Measurements from ENCODE around the gene TP53TG5. TPM values are rescaled to one million over a fixed set of nuclear protein-coding genes. Genes with fewer than 3 reads are reported as not detected.

The TP53TG5 gene
- total RNA-seq, 1 donor, result 0.09 TPM

- DNase-seq (ENCODE audit: low read depth), result no peak
- TF ChIP-seq CTCF (IDR thresholded peaks at IDR 0.05; ENCODE audit: insufficient read depth, low read length), result no peak
- H3K4me3 ChIP-seq (ENCODE audit: low read depth, low read length), result peak overlapping the region; percentile 87
Measured at GRCh38 chr20:45347297-45347935, 30.7 kb downstream of the TP53TG5 start.

GRCh38 chr20:45346851-45347250, 31.3 kb downstream of the TP53TG5 start:
- TF ChIP-seq CTCF (IDR thresholded peaks at IDR 0.05; ENCODE audit: insufficient read depth, low read length), result no peak
- DNase-seq (ENCODE audit: low read depth), result no peak
- peak overlapping the region; percentile 87 for H3K4me3 ChIP-seq (ENCODE audit: low read depth, low read length)

- peak overlapping the region; percentile 87 for H3K4me3 ChIP-seq (ENCODE audit: low read depth, low read length)
- no peak for TF ChIP-seq CTCF (IDR thresholded peaks at IDR 0.05; ENCODE audit: insufficient read depth, low read length)
- no peak for DNase-seq (ENCODE audit: low read depth)
Measured at GRCh38 chr20:45346291-45346718, 31.8 kb downstream of the TP53TG5 start.

- no peak for DNase-seq (ENCODE audit: low read depth)
- peak overlapping the region; percentile 87 for H3K4me3 ChIP-seq (ENCODE audit: low read depth, low read length)
- no peak for TF ChIP-seq CTCF (IDR thresholded peaks at IDR 0.05; ENCODE audit: insufficient read depth, low read length)
Measured at GRCh38 chr20:45345104-45345936, 32.8 kb downstream of the TP53TG5 start.

- peak; percentile 94 for DNase-seq (ENCODE audit: low read depth)
- peak overlapping the region; percentile 27 for H3K4me3 ChIP-seq (ENCODE audit: low read depth, low read length)
- no peak for TF ChIP-seq CTCF (IDR thresholded peaks at IDR 0.05; ENCODE audit: insufficient read depth, low read length)
Measured at GRCh38 chr20:45344168-45344860, 33.8 kb downstream of the TP53TG5 start.

GRCh38 chr20:45343532-45344167, 34.5 kb downstream of the TP53TG5 start:
- H3K4me3 ChIP-seq (ENCODE audit: low read depth, low read length), result peak overlapping the region; percentile 27
- no peak for TF ChIP-seq CTCF (IDR thresholded peaks at IDR 0.05; ENCODE audit: insufficient read depth, low read length)
- no peak for DNase-seq (ENCODE audit: low read depth)
